Measurements from ENCODE around the gene ABHD3. TPM values are rescaled to one million over a fixed set of nuclear protein-coding genes. Genes with fewer than 3 reads are reported as not detected.

ABHD3 gene
- total RNA-seq, 2 donors from 2014 or later: 14.2 to 24.5 TPM

GRCh38 chr18:21703241-21703820 lies 1.2 kb downstream of the ABHD3 start:
- H3K36me3 Mint-ChIP-seq (ENCODE audit: low read depth): peaks cover 45% of the 10 kb centered on the region
- H3K27me3 Mint-ChIP-seq (ENCODE audit: insufficient read depth): peaks cover 7% of the 10 kb centered on the region
- TF ChIP-seq CTCF (conservative IDR thresholded peaks at IDR 0.05): no peak
- peak; percentile 63 for DNase-seq
- Histone ChIP-seq H3K27me3 (ENCODE audit: control insufficient read depth, insufficient read depth, low read length, poor library complexity, severe bottlenecking) (no peaks in the 10 kb centered on the region), H3K27ac (ENCODE audit: low read depth, low read length) (no peak overlapping the region), H3K9me3 (ENCODE audit: control insufficient read depth, low read length) (peaks cover 9% of the 10 kb centered on the region), H3K36me3 (ENCODE audit: control insufficient read depth, insufficient read depth, low read length) (peaks cover 24% of the 10 kb centered on the region), H3K9ac (ENCODE audit: extremely low read depth, low read length, poor library complexity, severe bottlenecking) (peak overlapping the region; percentile 69), H3K4me3 (ENCODE audit: low read length) (peak overlapping the region; percentile 88), H3K4me1 (ENCODE audit: control insufficient read depth, insufficient read depth, low read length) (no peaks in the 10 kb centered on the region)
- peak overlapping the region; percentile 84 for H3K4me3 Mint-ChIP-seq
- peaks cover 21% of the 10 kb centered on the region for H3K9me3 Mint-ChIP-seq
- peak overlapping the region; percentile 82 for H3K27ac Mint-ChIP-seq
- 3 to 17% methylated on average over 6 to 17 of the region's 17 CpGs for WGBS, 2 experiments (ENCODE audit: insufficient coverage in 1 of 2, insufficient read length in 1 of 2)
- peaks cover 10% of the 10 kb centered on the region for H3K4me1 Mint-ChIP-seq

- TF ChIP-seq CTCF (conservative IDR thresholded peaks at IDR 0.05): no peak
Measured at GRCh38 chr18:21702602-21703001, 2.0 kb downstream of the ABHD3 start.

GRCh38 chr18:21701621-21702020 lies 3.0 kb downstream of the ABHD3 start:
- H3K27me3 Mint-ChIP-seq (ENCODE audit: insufficient read depth): peaks cover 7% of the 10 kb centered on the region
- peaks cover 10% of the 10 kb centered on the region for H3K4me1 Mint-ChIP-seq
- H3K9me3 Mint-ChIP-seq: peaks cover 12% of the 10 kb centered on the region
- Histone ChIP-seq H3K27me3 (ENCODE audit: control insufficient read depth, insufficient read depth, low read length, poor library complexity, severe bottlenecking) (no peaks in the 10 kb centered on the region), H3K9me3 (ENCODE audit: control insufficient read depth, low read length) (peaks cover 9% of the 10 kb centered on the region), H3K4me1 (ENCODE audit: control insufficient read depth, insufficient read depth, low read length) (no peaks in the 10 kb centered on the region), H3K9ac (ENCODE audit: extremely low read depth, low read length, poor library complexity, severe bottlenecking) (no peak overlapping the region), H3K36me3 (ENCODE audit: control insufficient read depth, insufficient read depth, low read length) (peaks cover 38% of the 10 kb centered on the region), H3K27ac (ENCODE audit: low read depth, low read length) (no peak overlapping the region), H3K4me3 (ENCODE audit: low read length) (no peak overlapping the region)
- DNase-seq: no peak
- 83% methylated on average over 1 to 2 of the region's 2 CpGs for WGBS, 2 experiments (ENCODE audit: insufficient coverage in 1 of 2, insufficient read length in 1 of 2)
- no peak for TF ChIP-seq CTCF (conservative IDR thresholded peaks at IDR 0.05)
- H3K27ac Mint-ChIP-seq: no peak overlapping the region
- H3K4me3 Mint-ChIP-seq: no peak overlapping the region
- peaks cover 50% of the 10 kb centered on the region for H3K36me3 Mint-ChIP-seq (ENCODE audit: low read depth)

More at GRCh38 chr18:21702602-21703001, 2.0 kb downstream of the ABHD3 start:
- Histone ChIP-seq H3K9ac (ENCODE audit: extremely low read depth, low read length, poor library complexity, severe bottlenecking) (no peak overlapping the region), H3K36me3 (ENCODE audit: control insufficient read depth, insufficient read depth, low read length) (peaks cover 28% of the 10 kb centered on the region), H3K4me3 (ENCODE audit: low read length) (peak overlapping the region; percentile 88), H3K9me3 (ENCODE audit: control insufficient read depth, low read length) (peaks cover 9% of the 10 kb centered on the region), H3K27ac (ENCODE audit: low read depth, low read length) (no peak overlapping the region), H3K4me1 (ENCODE audit: control insufficient read depth, insufficient read depth, low read length) (no peaks in the 10 kb centered on the region), H3K27me3 (ENCODE audit: control insufficient read depth, insufficient read depth, low read length, poor library complexity, severe bottlenecking) (no peaks in the 10 kb centered on the region)
- WGBS, 2 experiments (ENCODE audit: insufficient coverage in 1 of 2, insufficient read length in 1 of 2): 91 to 93% methylated on average over 3 of the region's 5 CpGs
- no peak for DNase-seq
- no peak overlapping the region for H3K27ac Mint-ChIP-seq
- H3K4me3 Mint-ChIP-seq: peak overlapping the region; percentile 84
- H3K9me3 Mint-ChIP-seq: peaks cover 21% of the 10 kb centered on the region
- peaks cover 51% of the 10 kb centered on the region for H3K36me3 Mint-ChIP-seq (ENCODE audit: low read depth)
- peaks cover 7% of the 10 kb centered on the region for H3K27me3 Mint-ChIP-seq (ENCODE audit: insufficient read depth)
- peaks cover 10% of the 10 kb centered on the region for H3K4me1 Mint-ChIP-seq

All from endodermal cell (in vitro differentiated cells).